Activated CD8-positive, alpha-beta memory T cell treated with anti-CD3 and anti-CD28 coated beads for 48 hours (primary cell): ENCODE results near the gene STK4.

Experiments used
- DNase-seq, 3 experiments: peaks; one replicate each; pipeline ENCODE4 v3.0.0-alpha.2; 2020; ENCODE audit warnings: low read depth in 2 of 3, low spot score in 2 of 3

The STK4 gene

GRCh38 chr20:44952731-44953130 lies 13.6 kb upstream of the STK4 start:
- no peak for DNase-seq

- DNase-seq: no peak
These were observed 12.1 kb upstream of the STK4 start for GRCh38 chr20:44954211-44954610.

DNA sequence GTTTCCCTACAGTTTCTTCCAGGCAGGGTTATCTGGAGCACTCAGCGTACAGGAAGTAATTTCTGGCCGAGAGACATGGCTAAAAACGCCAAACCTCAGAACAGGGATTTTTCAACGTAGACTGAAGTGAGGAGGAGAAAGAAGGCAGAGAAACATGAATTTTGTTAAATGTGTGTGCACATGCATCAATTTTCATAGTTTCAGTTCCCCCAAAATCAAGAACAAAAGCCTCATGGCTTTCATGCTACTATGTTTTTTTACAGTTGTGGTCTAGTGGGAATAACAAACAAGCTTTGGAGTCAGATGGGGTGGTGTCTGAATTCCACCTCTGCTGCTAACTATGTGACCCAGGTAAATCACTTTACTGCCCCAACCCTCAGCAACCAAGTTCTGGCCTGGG lies 11.0 kb upstream of the STK4 start:
- DNase-seq: no peak

- DNase-seq: no peak
These were observed 9.9 kb upstream of the STK4 start for GRCh38 chr20:44956410-44956809.

- no peak for DNase-seq
These were observed 8.0 kb upstream of the STK4 start for GRCh38 chr20:44958276-44958675.

GRCh38 chr20:44959082-44959637 lies 7.2 kb upstream of the STK4 start:
- no peak for DNase-seq

DNA sequence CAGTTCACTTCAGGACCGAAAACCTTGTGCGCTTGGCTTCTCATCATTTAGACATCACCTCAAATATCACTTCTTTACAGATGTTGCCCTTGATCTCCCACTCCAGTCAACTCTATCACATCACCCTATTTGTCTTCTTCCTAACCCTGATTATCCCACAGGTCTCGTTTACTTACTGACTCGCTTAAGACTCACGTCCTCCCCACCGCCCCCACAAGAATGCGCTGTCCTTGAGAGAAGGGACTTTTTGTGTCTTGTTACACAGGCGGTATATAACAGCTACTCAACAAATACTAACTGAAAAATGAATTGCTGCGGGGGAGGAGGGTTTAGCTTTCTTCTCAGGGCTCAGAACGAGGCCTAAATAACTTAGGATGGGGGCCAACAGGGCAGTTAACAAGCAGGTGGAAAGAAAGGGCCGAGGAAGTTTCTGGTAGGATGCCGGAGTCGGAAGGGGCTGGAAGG lies 6.6 kb upstream of the STK4 start:
- peak in 1 of 3 experiments; percentile 26 for DNase-seq

GRCh38 chr20:44960103-44960852 lies 6.0 kb upstream of the STK4 start, which contains the start of gene TOMM34:
Gene TOMM34, minus strand, starts transcription at chr20:44960397. Its CDS starts 64 bp downstream, at chr20:44960333.
- DNase-seq: peak; percentile 89 to 93 (median 90)

DNA sequence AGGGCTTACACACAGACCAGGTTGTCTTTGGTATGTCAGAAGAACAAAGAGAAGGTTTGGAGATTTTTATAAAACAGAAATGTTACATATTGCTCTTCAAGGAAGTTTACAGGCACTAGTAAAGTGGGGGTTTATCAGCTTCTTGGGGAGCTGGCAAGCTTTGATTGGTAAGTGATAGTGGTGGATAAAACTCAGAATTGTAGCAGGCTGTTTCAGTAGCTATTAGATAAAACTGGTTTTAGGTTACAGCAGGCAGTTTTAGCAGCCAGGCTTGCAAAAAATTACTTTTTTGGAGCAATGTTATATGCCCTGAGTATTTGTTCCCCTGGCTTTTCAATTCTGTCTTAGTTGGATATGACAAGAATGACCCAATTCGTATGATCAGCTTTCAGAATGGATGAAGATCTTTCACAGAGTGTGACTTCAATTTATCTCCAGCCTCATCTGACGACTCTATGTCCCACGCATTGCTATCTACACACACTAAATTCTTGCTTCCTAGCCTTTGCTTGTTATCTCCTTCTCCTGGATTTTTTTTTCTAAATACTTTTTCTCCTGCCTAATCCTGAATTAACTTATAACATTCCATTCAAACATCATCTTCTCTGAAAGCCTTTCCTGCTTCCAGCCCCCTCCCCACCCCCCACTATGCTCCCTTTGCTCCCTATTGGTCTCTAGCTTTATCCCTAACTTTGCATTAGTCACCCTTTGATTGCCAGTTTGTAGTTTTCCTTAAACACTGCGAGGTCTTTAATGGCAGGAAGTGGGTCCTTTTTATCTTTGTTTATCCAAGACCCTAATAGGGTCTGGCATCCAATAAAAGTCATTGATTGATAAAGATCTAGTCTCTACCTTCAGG lies 5.1 kb upstream of the STK4 start:
- DNase-seq: no peak

DNA sequence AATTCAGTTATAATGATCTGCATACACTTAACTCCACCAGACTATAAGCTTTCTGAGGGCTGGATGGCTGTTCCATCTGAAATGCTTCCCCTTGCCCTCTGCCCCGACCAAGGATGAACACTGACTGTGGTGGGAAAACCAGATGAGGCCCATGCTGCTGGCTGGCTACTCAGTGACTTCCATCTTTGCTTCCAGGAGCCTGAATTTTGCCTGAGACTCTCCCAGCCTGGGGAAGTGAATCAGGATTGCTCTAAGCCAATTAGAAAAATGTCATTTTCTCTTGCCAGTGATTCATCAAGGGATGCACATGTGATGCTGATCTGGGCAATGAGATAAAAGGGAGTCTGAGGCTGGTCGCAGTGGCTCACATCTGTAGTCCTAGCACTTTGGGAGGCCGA lies 4.4 kb upstream of the STK4 start:
- no peak for DNase-seq

- no peak for DNase-seq
These were observed 3.8 kb upstream of the STK4 start for GRCh38 chr20:44962483-44962882.

GRCh38 chr20:44963325-44964215 lies 2.7 kb upstream of the STK4 start:
- DNase-seq: no peak

DNA sequence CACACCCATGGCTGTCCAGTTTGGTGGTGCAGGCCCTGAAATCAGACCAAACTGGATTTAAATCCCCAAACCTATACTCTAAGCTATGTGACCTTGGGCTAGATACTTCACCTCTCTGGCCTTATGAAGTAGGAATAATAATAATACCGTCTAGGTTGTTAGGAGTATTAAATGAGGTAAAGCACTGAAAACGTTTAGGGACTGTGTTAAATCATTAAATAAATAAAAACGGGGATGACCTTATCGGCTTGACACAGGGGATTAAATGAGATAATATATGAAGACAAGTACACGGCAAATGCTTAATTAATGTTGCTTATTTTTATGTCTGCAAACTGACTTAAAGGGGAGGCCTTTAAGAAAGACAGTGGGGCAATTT lies 672 bp upstream of the STK4 start:
- no peak for DNase-seq

DNA sequence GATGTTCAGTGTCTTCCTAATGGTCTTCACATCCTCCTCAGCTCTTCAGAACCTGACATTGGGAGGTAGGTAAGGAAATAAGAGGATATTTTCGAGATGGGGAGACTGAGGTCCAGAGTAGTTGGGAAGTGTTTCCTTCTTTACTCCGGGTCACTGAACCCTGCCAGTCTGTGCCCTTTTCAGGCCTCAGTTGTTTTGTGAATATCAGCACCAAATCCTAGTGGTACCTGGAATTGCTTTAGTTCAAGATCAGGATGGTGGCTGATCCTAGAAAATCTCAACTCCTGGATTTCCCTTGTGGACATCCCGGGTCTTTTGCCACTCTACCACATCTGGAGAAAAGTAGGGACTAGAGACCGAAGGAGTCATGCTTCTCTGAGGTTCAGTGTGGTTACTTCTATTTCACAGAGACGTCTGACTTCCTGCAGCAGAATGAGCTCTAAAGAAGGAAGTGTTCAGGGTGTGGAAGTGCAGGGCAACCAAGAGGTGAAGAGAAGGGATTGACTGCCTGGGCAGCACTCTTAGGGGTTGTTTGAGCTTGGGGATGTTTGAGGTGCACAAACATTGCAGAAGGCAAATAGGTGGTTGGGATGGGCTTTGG lies 995 bp downstream of the STK4 start:
- no peak for DNase-seq

GRCh38 chr20:44969300-44969894 lies 3.1 kb downstream of the STK4 start:
- DNase-seq: no peak

DNA sequence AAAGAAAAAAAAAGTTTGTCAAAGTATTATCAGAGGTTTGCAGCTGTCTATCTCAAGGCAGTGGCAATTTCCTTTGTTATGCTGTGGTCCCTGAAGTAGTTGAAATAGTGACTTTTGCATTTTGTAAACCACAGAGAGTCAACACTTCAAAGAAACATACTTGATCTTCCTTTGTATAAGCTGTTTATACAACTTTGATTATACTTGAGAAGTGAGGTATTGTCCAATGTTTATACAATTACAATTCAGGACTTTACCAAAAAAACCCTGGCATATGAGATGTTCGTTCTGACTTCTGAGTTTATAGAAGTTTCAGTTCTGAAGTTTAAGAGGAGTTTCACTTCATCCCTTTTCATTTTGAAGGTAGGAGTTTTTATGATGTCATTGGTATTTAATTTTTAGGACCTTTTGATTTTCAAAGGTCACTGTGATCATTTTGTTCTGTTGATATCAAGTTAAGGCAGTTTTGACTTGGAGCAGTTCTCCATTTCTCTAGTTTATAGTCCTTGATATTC lies 4.0 kb downstream of the STK4 start:
- DNase-seq: no peak

- no peak for DNase-seq
These were observed 6.7 kb downstream of the STK4 start for GRCh38 chr20:44973053-44973452.

- no peak for DNase-seq
These were observed 10.4 kb downstream of the STK4 start for GRCh38 chr20:44976698-44977097.

DNA sequence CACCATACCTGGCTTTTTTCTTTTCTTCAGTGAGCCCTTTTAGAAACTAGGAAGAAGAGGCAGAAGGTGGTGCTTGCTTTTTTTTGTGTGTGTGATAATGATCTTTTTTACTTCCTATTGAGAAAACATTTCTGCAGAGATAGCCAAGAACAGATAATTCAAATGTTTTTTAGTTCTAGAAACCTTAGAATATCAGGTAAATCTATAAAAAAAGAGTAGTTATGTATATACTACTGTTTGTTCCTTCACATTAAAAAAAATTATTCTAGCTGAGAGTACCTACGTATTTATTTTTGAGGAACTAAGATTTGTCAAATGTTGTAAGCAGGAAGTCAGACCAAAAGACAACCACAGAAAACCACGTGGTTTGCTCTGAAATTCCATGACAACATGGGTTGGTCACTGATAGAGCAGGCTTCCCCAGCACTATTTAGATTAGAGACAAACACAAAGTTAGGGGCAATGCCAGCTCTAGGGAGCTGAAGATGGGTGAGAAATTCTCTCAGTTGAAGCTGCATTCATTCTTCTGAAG lies 12.8 kb downstream of the STK4 start:
- no peak for DNase-seq
